Adipose tissue (tissue), 3 donors: ENCODE measurements around the gene CES4A. TPM values are rescaled to one million over a fixed set of nuclear protein-coding genes. Genes with fewer than 3 reads are reported as not detected.
"Not testable (repeated sequence)": the region's sequence is repeated elsewhere in the genome, so short reads cannot be mapped to it uniquely, and the experiment has no call there.

Experiments used
- H3K27ac ChIP-seq: one replicate; pipeline ENCODE4 v1.5.1; 2013; ENCODE audit warnings: low read depth, low read length
- WGBS, 3 donors: extraction: QIAGEN DNeasy Blood & Tissue Kit; methylation state at CpG; one replicate each; pipeline ENCODE4 v1.1.7; 2013; 5-methylcytosine and 5-hydroxymethylcytosine counted together
- polyA plus RNA-seq, 3 donors: library from polyadenylated mRNA; stranded (reverse); fragments of 200-250 nt; gene quantifications; one replicate each; pipeline ENCODE4 v1.2.3, GENCODE V29; 2013
- donor health status: healthy with polysubstance abuse.
- donor health status: Bipolar disorder and iron deficiency.
- donor health status: healthy.

CES4A gene
- polyA plus RNA-seq, 3 donors: 9.8 to 14.5 (median 11.2) TPM

GRCh38 chr16:66975302-66975893 is 13.0 kb upstream of the CES4A start:
- 77 to 86% (median 79%) methylated on average over 14 of the region's 14 CpGs for WGBS, 3 donors
- H3K27ac ChIP-seq: no peak overlapping the region

GRCh38 chr16:66976746-66977145 is 11.6 kb upstream of the CES4A start:
- WGBS, 3 donors: 46 to 56% (median 49%) methylated on average over 13 of the region's 13 CpGs
- H3K27ac ChIP-seq: no peak overlapping the region

- 24 to 32% (median 30%) methylated on average over 15 of the region's 15 CpGs for WGBS, 3 donors
- H3K27ac ChIP-seq: no peak overlapping the region
Observed at GRCh38 chr16:66977341-66978113, 10.9 kb upstream of the CES4A start.

GRCh38 chr16:66979011-66979717 is 9.2 kb upstream of the CES4A start:
- H3K27ac ChIP-seq: no peak overlapping the region
- WGBS, 3 donors: 44 to 67% (median 62%) methylated on average over 16 of the region's 16 CpGs

- H3K27ac ChIP-seq: no peak overlapping the region
- WGBS, 3 donors: 91 to 96% (median 95%) methylated on average over 9 of the region's 9 CpGs
Observed at GRCh38 chr16:66983033-66983432, 5.4 kb upstream of the CES4A start.

- WGBS, 3 donors: 85 to 95% (median 87%) methylated on average over 4 of the region's 4 CpGs
- H3K27ac ChIP-seq: no peak overlapping the region
Observed at GRCh38 chr16:66984892-66985311, 3.5 kb upstream of the CES4A start.

- H3K27ac ChIP-seq: no peak overlapping the region
- WGBS, 3 donors: 92 to 96% (median 96%) methylated on average over 6 of the region's 6 CpGs
Observed at GRCh38 chr16:66986559-66986958, 1.8 kb upstream of the CES4A start.

GRCh38 chr16:66991545-66992077 is 3.2 kb downstream of the CES4A start:
- H3K27ac ChIP-seq: no peak overlapping the region
- 67 to 89% (median 88%) methylated on average over 2 of the region's 2 CpGs for WGBS, 3 donors

GRCh38 chr16:66993558-66993957 is 5.2 kb downstream of the CES4A start:
- not testable (repeated sequence) for H3K27ac ChIP-seq
- WGBS, 3 donors: 90 to 95% (median 94%) methylated on average over 11 to 12 of the region's 12 CpGs

GRCh38 chr16:66996324-66996982 is 8.1 kb downstream of the CES4A start:
- WGBS, 3 donors: 49 to 64% (median 63%) methylated on average over 6 of the region's 6 CpGs
- H3K27ac ChIP-seq: no peak overlapping the region

GRCh38 chr16:66996983-66997358 is 8.6 kb downstream of the CES4A start:
- WGBS, 3 donors: 53 to 73% (median 68%) methylated on average over 3 of the region's 3 CpGs
- no peak overlapping the region for H3K27ac ChIP-seq

GRCh38 chr16:67000384-67001351 is 12.3 kb downstream of the CES4A start:
- H3K27ac ChIP-seq: no peak overlapping the region
- WGBS, 3 donors: 3 to 9% (median 7%) methylated on average over 61 to 87 of the region's 89 CpGs

GRCh38 chr16:67001726-67002125 is 13.3 kb downstream of the CES4A start:
- H3K27ac ChIP-seq: no peak overlapping the region
- 81 to 90% (median 88%) methylated on average over 3 of the region's 3 CpGs for WGBS, 3 donors

GRCh38 chr16:67006930-67007658 is 18.7 kb downstream of the CES4A start:
- no peak overlapping the region for H3K27ac ChIP-seq
- WGBS, 3 donors: 86 to 89% (median 87%) methylated on average over 12 of the region's 12 CpGs

GRCh38 chr16:67009158-67009557 is 20.8 kb downstream of the CES4A start:
- no peak overlapping the region for H3K27ac ChIP-seq
- WGBS, 3 donors: 60 to 87% (median 85%) methylated on average over 1 of the region's 1 CpG

- 88 to 96% (median 92%) methylated on average over 2 of the region's 2 CpGs for WGBS, 3 donors
Observed at GRCh38 chr16:67011274-67011673, 22.9 kb downstream of the CES4A start.

GRCh38 chr16:67013233-67013822 is 24.9 kb downstream of the CES4A start:
- H3K27ac ChIP-seq: no peak overlapping the region
- WGBS, 3 donors: 9 to 12% (median 12%) methylated on average over 21 of the region's 21 CpGs

More at GRCh38 chr16:67011274-67011673, 22.9 kb downstream of the CES4A start:
- no peak overlapping the region for H3K27ac ChIP-seq
